ENCODE data around the gene DYNLT2. TPM values are rescaled to one million over a fixed set of nuclear protein-coding genes. Genes with fewer than 3 reads are reported as not detected.

Gene DYNLT2
- total RNA-seq = 0.51 and 0.76 TPM in 2 replicates

- DNase-seq (ENCODE audit: low read depth in 2 of 2) = peak; percentile 86 to 95
These were observed at the start of gene DYNLT2, which contains the start of gene ERMARD for GRCh38 chr6:169751242-169752073. TSS of gene DYNLT2 (minus strand) at chr6:169751572. CDS start at chr6:169751458, 114 bp downstream. TSS of gene ERMARD (plus strand) at chr6:169751622. CDS start at chr6:169751658, 36 bp downstream.

GRCh38 chr6:169800668-169801395 lies 49.5 kb upstream of the DYNLT2 start:
- no peak for DNase-seq (ENCODE audit: low read depth in 2 of 2)

GRCh38 chr6:169800116-169800667 lies 48.8 kb upstream of the DYNLT2 start:
- DNase-seq (ENCODE audit: low read depth in 2 of 2) = no peak

- DNase-seq (ENCODE audit: low read depth in 2 of 2) = no peak
These were observed 48.1 kb upstream of the DYNLT2 start for GRCh38 chr6:169799474-169799926.

GRCh38 chr6:169798764-169799473 lies 47.5 kb upstream of the DYNLT2 start:
- DNase-seq (ENCODE audit: low read depth in 2 of 2) = no peak

- no peak for DNase-seq (ENCODE audit: low read depth in 2 of 2)
These were observed 43.8 kb upstream of the DYNLT2 start for GRCh38 chr6:169795196-169795595.

GRCh38 chr6:169794317-169795055 lies 43.1 kb upstream of the DYNLT2 start:
- no peak for DNase-seq (ENCODE audit: low read depth in 2 of 2)

GRCh38 chr6:169793408-169793807 lies 42.0 kb upstream of the DYNLT2 start:
- no peak for DNase-seq (ENCODE audit: low read depth in 2 of 2)

- no peak for DNase-seq (ENCODE audit: low read depth in 2 of 2)
These were observed 41.1 kb upstream of the DYNLT2 start for GRCh38 chr6:169792306-169793015.

- no peak for DNase-seq (ENCODE audit: low read depth in 2 of 2)
These were observed 40.4 kb upstream of the DYNLT2 start for GRCh38 chr6:169791721-169792131.

- peak; percentile 15 to 67 for DNase-seq (ENCODE audit: low read depth in 2 of 2)
These were observed 38.9 kb upstream of the DYNLT2 start for GRCh38 chr6:169789944-169790927.

GRCh38 chr6:169789146-169789943 lies 38.0 kb upstream of the DYNLT2 start:
- no peak for DNase-seq (ENCODE audit: low read depth in 2 of 2)

- no peak for DNase-seq (ENCODE audit: low read depth in 2 of 2)
These were observed 37.4 kb upstream of the DYNLT2 start for GRCh38 chr6:169788809-169789145.

- DNase-seq (ENCODE audit: low read depth in 2 of 2) = no peak
These were observed 36.4 kb upstream of the DYNLT2 start for GRCh38 chr6:169787797-169788196.

GRCh38 chr6:169786349-169786748 lies 35.0 kb upstream of the DYNLT2 start:
- DNase-seq (ENCODE audit: low read depth in 2 of 2) = no peak

GRCh38 chr6:169785566-169785965 lies 34.2 kb upstream of the DYNLT2 start:
- no peak for DNase-seq (ENCODE audit: low read depth in 2 of 2)

GRCh38 chr6:169784821-169785340 lies 33.5 kb upstream of the DYNLT2 start:
- no peak for DNase-seq (ENCODE audit: low read depth in 2 of 2)
